HG02943 (cell line): ENCODE measurements around the gene DCDC2C.

ENCODE experiments used
- ATAC-seq: cut with Tn5 transposase; IDR thresholded peaks from one replicate; pipeline ENCODE4 v1.9.1; 2021; ENCODE audit warnings: mild to moderate bottlenecking, low read depth, moderate library complexity; ENCODE audit not compliant: unreplicated experiment

Gene DCDC2C

GRCh38 chr2:3670941-3671340 is 32.4 kb upstream of the DCDC2C start:
- ATAC-seq, result no peak

- ATAC-seq, result no peak
These were observed 30.3 kb upstream of the DCDC2C start for GRCh38 chr2:3672861-3673678.

GRCh38 chr2:3674066-3674845 is 29.1 kb upstream of the DCDC2C start:
- no peak for ATAC-seq

- no peak for ATAC-seq
These were observed 27.7 kb upstream of the DCDC2C start for GRCh38 chr2:3675687-3676086.

- ATAC-seq, result no peak
These were observed 25.9 kb upstream of the DCDC2C start for GRCh38 chr2:3677436-3677835.

- no peak for ATAC-seq
These were observed 25.2 kb upstream of the DCDC2C start for GRCh38 chr2:3678212-3678611.

- ATAC-seq, result no peak
These were observed 24.2 kb upstream of the DCDC2C start for GRCh38 chr2:3679180-3679579.

- no peak for ATAC-seq
These were observed 23.6 kb upstream of the DCDC2C start for GRCh38 chr2:3679616-3680393.

GRCh38 chr2:3680548-3681345 is 22.6 kb upstream of the DCDC2C start:
- ATAC-seq, result no peak

GRCh38 chr2:3681625-3682024 is 21.8 kb upstream of the DCDC2C start:
- no peak for ATAC-seq

GRCh38 chr2:3682811-3683210 is 20.6 kb upstream of the DCDC2C start:
- no peak for ATAC-seq

- no peak for ATAC-seq
These were observed 19.5 kb upstream of the DCDC2C start for GRCh38 chr2:3683748-3684454.

GRCh38 chr2:3689998-3690748 is 13.2 kb upstream of the DCDC2C start:
- no peak for ATAC-seq

- ATAC-seq, result no peak
These were observed 11.0 kb upstream of the DCDC2C start for GRCh38 chr2:3692375-3692774.

GRCh38 chr2:3696545-3696944 is 6.8 kb upstream of the DCDC2C start:
- ATAC-seq, result no peak

GRCh38 chr2:3701071-3701470 is 2.3 kb upstream of the DCDC2C start:
- ATAC-seq, result no peak

GRCh38 chr2:3703757-3704355 is 481 bp downstream of the DCDC2C start:
- ATAC-seq, result no peak

- ATAC-seq, result no peak
These were observed 1.3 kb downstream of the DCDC2C start for GRCh38 chr2:3704692-3705091.

GRCh38 chr2:3705782-3706181 is 2.4 kb downstream of the DCDC2C start:
- no peak for ATAC-seq
